SK-N-SH treated with all-trans-retinoic acid at 6 μM for 48 hours (cell line): Measurements from ENCODE around the gene SGK1.

ENCODE experiments used
- ATAC-seq: fragments of 200-7000 bp; cut with Tn5 transposase; 3 replicates; pipeline ENCODE4 v1.9.1; 2020; ENCODE audit warnings: mild to moderate bottlenecking, moderate library complexity
- ARNTL ChIP-seq: fragments of 450-650 bp; formaldehyde crosslinking; IDR thresholded peaks from 2 replicates; pipeline ENCODE4 v1.5.0; 2020; ENCODE audit warnings: low read depth, mild to moderate bottlenecking, moderate library complexity, borderline replicate concordance
- BACH2 ChIP-seq: fragments of 250-450 bp; sonication (Bioruptor Pico); IDR thresholded peaks from 2 replicates; pipeline ENCODE4 v1.9.0; 2021; ENCODE audit warnings: mild to moderate bottlenecking, borderline replicate concordance
- CSDC2 ChIP-seq: fragments of 250-450 bp; sonication (Bioruptor Pico); IDR thresholded peaks from 2 replicates; pipeline ENCODE4 v1.5.0; 2020; ENCODE audit warnings: mild to moderate bottlenecking, moderate library complexity
- ESRRG ChIP-seq: fragments of 250-450 bp; sonication (Bioruptor Pico); IDR thresholded peaks from 2 replicates; pipeline ENCODE4 v1.6.1; 2021; ENCODE audit warnings: mild to moderate bottlenecking
- GLIS3 ChIP-seq: fragments of 250-450 bp; sonication (Bioruptor Pico); IDR thresholded peaks from 2 replicates; pipeline ENCODE4 v1.5.0; 2020; ENCODE audit warnings: mild to moderate bottlenecking, moderate library complexity
- ISL1 ChIP-seq: fragments of 250-450 bp; sonication (Bioruptor Pico); IDR thresholded peaks from 2 replicates; pipeline ENCODE4 v2.1.2; 2022; ENCODE audit warnings: mild to moderate bottlenecking, moderate library complexity
- OSR1 ChIP-seq: fragments of 250-450 bp; sonication (Bioruptor Pico); IDR thresholded peaks from 2 replicates; pipeline ENCODE4 v1.8.0; 2022; ENCODE audit warnings: moderate library complexity, mild to moderate bottlenecking, inconsistent platforms
- RARB ChIP-seq: fragments of 250-450 bp; sonication (Bioruptor Pico); IDR thresholded peaks from 2 replicates; pipeline ENCODE4 v1.8.0; 2021; ENCODE audit warnings: mild to moderate bottlenecking, moderate library complexity
- TCF4 ChIP-seq: fragments of 250-450 bp; sonication (Bioruptor Pico); IDR thresholded peaks from 2 replicates; pipeline ENCODE4 v1.8.0; 2021; ENCODE audit warnings: mild to moderate bottlenecking, moderate library complexity, borderline replicate concordance
- ZC3H10 ChIP-seq: fragments of 250-450 bp; sonication (Bioruptor Pico); IDR thresholded peaks from 2 replicates; pipeline ENCODE4 v1.5.1; 2021; ENCODE audit warnings: mild to moderate bottlenecking, moderate library complexity
- ZFP3 ChIP-seq: fragments of 250-450 bp; sonication (Bioruptor Pico); IDR thresholded peaks from 2 replicates; pipeline ENCODE4 v1.5.0; 2020; ENCODE audit warnings: mild to moderate bottlenecking, moderate library complexity
- ZFP30 ChIP-seq: fragments of 450-650 bp; formaldehyde crosslinking; IDR thresholded peaks from 2 replicates; pipeline ENCODE4 v1.5.0; 2022; ENCODE audit warnings: mild to moderate bottlenecking, moderate library complexity
- ZNF565 ChIP-seq: fragments of 450-650 bp; formaldehyde crosslinking; conservative IDR thresholded peaks from 2 replicates; pipeline ENCODE4 v1.5.0; 2020; ENCODE audit warnings: low read depth, mild to moderate bottlenecking, moderate library complexity
- ZNF70 ChIP-seq: fragments of 450-650 bp; formaldehyde crosslinking; IDR thresholded peaks from 2 replicates; pipeline ENCODE4 v1.5.0; 2020; ENCODE audit warnings: mild to moderate bottlenecking, moderate library complexity
- ZNF8 ChIP-seq: fragments of 450-650 bp; formaldehyde crosslinking; IDR thresholded peaks from 2 replicates; pipeline ENCODE4 v1.5.0; 2020; ENCODE audit warnings: mild to moderate bottlenecking, moderate library complexity
- TF ChIP-seq, protein P1 (sequence below): fragments of 250-450 bp; sonication (Bioruptor Pico); IDR thresholded peaks from 2 replicates; pipeline ENCODE4 v1.5.0; 2020; ENCODE audit warnings: mild to moderate bottlenecking, moderate library complexity
- TF ChIP-seq, protein P2 (sequence below): fragments of 250-450 bp; sonication (Bioruptor Pico); IDR thresholded peaks from 2 replicates; pipeline ENCODE4 v1.8.0; 2021; ENCODE audit warnings: low read depth, mild to moderate bottlenecking, moderate library complexity, borderline replicate concordance
- TF ChIP-seq, protein P3 (sequence below): fragments of 250-450 bp; sonication (Bioruptor Pico); IDR thresholded peaks from 2 replicates; pipeline ENCODE4 v1.8.0; 2020; ENCODE audit warnings: mild to moderate bottlenecking, moderate library complexity, borderline replicate concordance
- TF ChIP-seq, protein P4 (sequence below): fragments of 250-450 bp; sonication (Bioruptor Pico); IDR thresholded peaks from 2 replicates; pipeline ENCODE4 v1.5.1; 2021; ENCODE audit warnings: mild to moderate bottlenecking, moderate library complexity
- TF ChIP-seq, protein P5 (sequence below): fragments of 250-450 bp; sonication (Bioruptor Pico); IDR thresholded peaks from 2 replicates; pipeline ENCODE4 v1.5.1; 2020; ENCODE audit warnings: low read depth, mild to moderate bottlenecking, moderate library complexity

SGK1 gene

DNA sequence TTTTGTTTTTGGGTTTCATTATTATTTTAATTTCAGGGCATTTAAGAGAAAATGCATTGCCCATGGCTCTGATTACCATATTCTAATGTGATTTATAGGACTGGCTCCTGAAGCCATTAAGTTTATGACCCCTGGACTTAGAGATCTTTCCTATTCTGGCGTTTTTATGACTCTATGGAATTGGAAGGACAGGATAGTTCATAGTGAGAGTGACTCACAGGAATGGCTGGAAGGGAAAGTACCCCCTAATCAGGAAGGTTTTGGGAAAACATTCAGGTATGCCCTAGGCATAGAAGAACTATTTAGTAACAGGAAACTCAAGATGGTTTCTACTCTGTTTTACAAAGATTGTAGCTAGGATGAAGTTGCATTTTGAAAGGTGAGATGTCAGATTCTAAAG, 156.9 kb downstream of the SGK1 start:
- TF ChIP-seq, protein P1, sequence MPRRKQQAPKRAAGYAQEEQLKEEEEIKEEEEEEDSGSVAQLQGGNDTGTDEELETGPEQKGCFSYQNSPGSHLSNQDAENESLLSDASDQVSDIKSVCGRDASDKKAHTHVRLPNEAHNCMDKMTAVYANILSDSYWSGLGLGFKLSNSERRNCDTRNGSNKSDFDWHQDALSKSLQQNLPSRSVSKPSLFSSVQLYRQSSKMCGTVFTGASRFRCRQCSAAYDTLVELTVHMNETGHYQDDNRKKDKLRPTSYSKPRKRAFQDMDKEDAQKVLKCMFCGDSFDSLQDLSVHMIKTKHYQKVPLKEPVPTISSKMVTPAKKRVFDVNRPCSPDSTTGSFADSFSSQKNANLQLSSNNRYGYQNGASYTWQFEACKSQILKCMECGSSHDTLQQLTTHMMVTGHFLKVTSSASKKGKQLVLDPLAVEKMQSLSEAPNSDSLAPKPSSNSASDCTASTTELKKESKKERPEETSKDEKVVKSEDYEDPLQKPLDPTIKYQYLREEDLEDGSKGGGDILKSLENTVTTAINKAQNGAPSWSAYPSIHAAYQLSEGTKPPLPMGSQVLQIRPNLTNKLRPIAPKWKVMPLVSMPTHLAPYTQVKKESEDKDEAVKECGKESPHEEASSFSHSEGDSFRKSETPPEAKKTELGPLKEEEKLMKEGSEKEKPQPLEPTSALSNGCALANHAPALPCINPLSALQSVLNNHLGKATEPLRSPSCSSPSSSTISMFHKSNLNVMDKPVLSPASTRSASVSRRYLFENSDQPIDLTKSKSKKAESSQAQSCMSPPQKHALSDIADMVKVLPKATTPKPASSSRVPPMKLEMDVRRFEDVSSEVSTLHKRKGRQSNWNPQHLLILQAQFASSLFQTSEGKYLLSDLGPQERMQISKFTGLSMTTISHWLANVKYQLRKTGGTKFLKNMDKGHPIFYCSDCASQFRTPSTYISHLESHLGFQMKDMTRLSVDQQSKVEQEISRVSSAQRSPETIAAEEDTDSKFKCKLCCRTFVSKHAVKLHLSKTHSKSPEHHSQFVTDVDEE, result no peak
- no peak for TF ChIP-seq ZC3H10 (CRISPR knock-in tag)
- no peak for TF ChIP-seq ZNF70
- no peak for TF ChIP-seq ISL1 (CRISPR knock-in tag)
- TF ChIP-seq, protein P2, sequence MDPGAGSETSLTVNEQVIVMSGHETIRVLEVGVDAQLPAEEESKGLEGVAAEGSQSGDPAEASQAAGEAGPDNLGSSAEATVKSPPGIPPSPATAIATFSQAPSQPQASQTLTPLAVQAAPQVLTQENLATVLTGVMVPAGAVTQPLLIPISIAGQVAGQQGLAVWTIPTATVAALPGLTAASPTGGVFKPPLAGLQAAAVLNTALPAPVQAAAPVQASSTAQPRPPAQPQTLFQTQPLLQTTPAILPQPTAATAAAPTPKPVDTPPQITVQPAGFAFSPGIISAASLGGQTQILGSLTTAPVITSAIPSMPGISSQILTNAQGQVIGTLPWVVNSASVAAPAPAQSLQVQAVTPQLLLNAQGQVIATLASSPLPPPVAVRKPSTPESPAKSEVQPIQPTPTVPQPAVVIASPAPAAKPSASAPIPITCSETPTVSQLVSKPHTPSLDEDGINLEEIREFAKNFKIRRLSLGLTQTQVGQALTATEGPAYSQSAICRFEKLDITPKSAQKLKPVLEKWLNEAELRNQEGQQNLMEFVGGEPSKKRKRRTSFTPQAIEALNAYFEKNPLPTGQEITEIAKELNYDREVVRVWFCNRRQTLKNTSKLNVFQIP (CRISPR knock-in tag), result no peak
- no peak for TF ChIP-seq ZNF565 (CRISPR knock-in tag)
- TF ChIP-seq ESRRG (CRISPR knock-in tag), result no peak
- TF ChIP-seq, protein P3, sequence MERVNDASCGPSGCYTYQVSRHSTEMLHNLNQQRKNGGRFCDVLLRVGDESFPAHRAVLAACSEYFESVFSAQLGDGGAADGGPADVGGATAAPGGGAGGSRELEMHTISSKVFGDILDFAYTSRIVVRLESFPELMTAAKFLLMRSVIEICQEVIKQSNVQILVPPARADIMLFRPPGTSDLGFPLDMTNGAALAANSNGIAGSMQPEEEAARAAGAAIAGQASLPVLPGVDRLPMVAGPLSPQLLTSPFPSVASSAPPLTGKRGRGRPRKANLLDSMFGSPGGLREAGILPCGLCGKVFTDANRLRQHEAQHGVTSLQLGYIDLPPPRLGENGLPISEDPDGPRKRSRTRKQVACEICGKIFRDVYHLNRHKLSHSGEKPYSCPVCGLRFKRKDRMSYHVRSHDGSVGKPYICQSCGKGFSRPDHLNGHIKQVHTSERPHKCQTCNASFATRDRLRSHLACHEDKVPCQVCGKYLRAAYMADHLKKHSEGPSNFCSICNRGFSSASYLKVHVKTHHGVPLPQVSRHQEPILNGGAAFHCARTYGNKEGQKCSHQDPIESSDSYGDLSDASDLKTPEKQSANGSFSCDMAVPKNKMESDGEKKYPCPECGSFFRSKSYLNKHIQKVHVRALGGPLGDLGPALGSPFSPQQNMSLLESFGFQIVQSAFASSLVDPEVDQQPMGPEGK, result no peak
- TF ChIP-seq RARB (CRISPR knock-in tag), result no peak
- no peak for TF ChIP-seq BACH2 (CRISPR knock-in tag)
- TF ChIP-seq ZFP3, result no peak
- no peak for TF ChIP-seq ZFP30 (CRISPR knock-in tag)
- TF ChIP-seq, protein P4, sequence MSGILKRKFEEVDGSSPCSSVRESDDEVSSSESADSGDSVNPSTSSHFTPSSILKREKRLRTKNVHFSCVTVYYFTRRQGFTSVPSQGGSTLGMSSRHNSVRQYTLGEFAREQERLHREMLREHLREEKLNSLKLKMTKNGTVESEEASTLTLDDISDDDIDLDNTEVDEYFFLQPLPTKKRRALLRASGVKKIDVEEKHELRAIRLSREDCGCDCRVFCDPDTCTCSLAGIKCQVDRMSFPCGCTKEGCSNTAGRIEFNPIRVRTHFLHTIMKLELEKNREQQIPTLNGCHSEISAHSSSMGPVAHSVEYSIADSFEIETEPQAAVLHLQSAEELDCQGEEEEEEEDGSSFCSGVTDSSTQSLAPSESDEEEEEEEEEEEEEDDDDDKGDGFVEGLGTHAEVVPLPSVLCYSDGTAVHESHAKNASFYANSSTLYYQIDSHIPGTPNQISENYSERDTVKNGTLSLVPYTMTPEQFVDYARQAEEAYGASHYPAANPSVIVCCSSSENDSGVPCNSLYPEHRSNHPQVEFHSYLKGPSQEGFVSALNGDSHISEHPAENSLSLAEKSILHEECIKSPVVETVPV, result no peak
- no peak; the same call in 2 of the 3 replicates for ATAC-seq

DNA sequence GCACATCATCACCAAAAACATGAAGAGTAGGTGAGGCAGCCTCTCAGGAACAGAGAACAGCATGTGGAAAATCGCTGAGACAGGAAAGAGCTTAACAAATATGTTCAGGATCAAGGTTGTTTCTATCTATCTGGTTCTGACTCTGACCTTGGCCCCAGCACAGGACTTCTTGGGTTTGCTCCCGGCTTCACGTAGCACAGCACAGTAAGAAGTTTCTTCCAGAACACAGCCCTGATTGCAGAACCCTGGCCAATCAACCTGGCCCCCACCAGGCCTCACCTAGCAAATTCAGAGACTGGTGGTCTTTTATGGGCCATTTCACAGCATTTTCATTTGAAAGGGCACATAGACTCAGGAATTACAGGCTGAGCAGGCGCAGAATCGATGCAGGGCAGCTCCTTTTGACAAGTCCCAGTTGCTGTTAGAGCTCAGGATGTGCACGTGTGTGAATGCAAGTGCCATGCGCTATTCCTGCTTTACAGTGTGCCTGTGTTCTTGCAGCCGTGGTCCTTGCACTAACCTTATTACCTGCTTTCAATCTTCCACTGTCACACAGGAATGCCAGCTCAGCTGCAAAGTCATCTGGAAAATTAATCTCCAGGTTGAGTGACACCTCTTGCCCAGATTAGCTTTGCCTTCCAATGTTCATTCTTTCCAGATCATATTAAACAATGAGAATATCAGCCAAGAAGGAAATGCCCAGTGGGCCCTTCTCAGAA, 165.0 kb downstream of the SGK1 start:
- ATAC-seq, result peak; percentile 19; the same call in 1 of the 3 replicates
- TF ChIP-seq TCF4 (no peak), ARNTL (CRISPR knock-in tag) (no peak), ZNF8 (CRISPR knock-in tag) (no peak), OSR1 (CRISPR knock-in tag) (no peak), GLIS3 (CRISPR knock-in tag) (no peak), CSDC2 (CRISPR knock-in tag) (no peak)
- TF ChIP-seq, protein P5, sequence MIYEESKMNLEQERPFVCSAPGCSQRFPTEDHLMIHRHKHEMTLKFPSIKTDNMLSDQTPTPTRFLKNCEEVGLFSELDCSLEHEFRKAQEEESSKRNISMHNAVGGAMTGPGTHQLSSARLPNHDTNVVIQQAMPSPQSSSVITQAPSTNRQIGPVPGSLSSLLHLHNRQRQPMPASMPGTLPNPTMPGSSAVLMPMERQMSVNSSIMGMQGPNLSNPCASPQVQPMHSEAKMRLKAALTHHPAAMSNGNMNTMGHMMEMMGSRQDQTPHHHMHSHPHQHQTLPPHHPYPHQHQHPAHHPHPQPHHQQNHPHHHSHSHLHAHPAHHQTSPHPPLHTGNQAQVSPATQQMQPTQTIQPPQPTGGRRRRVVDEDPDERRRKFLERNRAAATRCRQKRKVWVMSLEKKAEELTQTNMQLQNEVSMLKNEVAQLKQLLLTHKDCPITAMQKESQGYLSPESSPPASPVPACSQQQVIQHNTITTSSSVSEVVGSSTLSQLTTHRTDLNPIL, result no peak
- TF ChIP-seq, protein P3, result no peak
- TF ChIP-seq, protein P4, result no peak
